Stimulated activated CD4-positive, alpha-beta T cell treated with anti-CD3 and anti-CD28 coated beads, Interleukin-1b, Interleukin-23, amount 100 ng/mL, for 24 hours (primary cell): ENCODE measurements around the gene BCL7A.
"Not testable (repeated sequence)": the region's sequence is repeated elsewhere in the genome, so short reads cannot be mapped to it uniquely, and the experiment has no call there.

Experiments used
- DNase-seq, 4 experiments: peaks; one replicate each; pipeline ENCODE4 v3.0.0-alpha.2; 2020; ENCODE audit warnings: low read depth in 4 of 4, low spot score in 1 of 4

Gene BCL7A

DNA sequence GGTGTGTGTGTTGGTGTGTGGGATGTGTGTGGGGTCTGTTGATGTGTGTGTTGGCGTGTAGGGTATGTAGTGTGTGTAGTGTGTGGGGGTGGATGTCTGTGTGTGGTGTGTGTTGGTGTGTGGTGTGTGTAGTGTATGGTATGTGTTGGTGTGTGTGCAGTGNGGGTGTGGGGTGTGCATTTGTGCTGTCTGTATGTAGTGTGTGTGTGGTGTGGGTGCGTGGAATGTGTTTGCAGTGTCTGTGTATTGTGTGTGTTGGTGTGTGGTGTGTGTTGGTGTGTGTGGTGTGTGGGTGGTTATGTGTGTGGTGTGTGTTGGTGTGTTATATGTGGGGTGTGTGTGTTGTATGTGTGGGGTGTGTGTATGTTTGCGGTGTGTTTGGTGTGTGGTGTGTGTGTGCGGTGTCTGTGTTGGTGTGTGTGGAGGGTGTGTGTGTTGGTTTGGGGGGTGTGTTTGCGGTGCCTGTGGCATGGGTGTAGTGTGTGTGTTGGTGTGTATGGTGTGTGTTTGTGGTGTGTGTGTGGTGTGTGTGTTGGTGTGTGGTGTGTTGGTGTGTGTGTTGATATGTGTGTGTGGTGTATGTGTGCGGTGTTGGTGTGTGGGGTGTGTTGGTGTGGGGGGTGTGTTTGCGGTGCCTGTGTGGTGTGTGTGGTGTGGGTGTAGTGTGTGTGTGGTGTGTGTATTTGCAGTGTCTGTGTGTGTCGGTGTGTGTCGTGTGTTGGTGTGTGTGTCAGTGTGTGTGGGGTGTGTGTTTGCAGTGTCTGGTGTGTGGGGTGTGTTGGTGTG lies 71.6 kb downstream of the BCL7A start:
- DNase-seq, result no peak

- DNase-seq, result no peak
These were observed 72.6 kb downstream of the BCL7A start for GRCh38 chr12:122094137-122094734.

DNA sequence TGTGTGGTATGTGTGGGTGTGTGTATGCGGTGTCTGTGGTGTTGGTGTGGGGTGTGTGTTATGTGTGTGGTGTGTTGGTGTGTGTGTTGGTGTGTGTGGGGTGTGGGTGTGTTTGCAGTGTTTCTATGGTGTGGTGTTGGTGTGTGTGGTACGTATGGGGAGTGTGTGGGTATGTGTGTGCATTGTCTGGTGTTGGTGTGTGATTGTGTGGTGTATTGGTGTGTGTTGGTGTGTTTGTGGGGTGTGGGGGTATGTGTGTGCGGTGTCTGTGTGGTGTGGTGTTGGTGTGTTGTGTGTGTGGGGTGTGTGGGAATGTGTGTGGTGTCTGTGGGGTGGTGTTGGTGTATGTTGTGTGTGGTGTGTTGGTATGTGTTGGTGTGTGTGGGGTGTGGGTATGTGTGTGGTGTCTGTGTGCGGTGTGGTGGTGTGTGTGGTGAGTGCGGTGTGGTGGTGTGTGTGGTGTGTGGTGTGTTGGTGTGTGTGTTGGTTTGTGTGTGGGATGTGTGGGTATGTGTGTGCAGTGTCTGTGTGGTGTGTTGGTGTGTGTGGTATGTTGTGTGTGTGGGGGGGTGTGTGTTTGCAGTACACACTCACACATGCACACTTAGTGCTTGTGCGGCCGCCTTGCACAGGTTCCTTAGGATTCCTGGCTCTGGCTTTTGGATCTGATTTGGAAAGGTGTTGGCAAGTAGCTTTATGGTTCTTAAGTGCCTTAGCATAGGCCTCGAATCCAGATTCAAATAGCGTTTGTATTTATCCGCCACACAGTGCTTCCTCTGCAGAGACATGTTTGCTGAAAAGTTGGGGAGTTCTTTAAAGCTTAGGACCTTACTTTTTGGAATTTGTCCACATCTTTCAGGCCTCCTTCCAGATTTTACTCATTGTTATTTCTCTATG lies 73.3 kb downstream of the BCL7A start:
- no peak for DNase-seq

- no peak for DNase-seq
These were observed 74.3 kb downstream of the BCL7A start for GRCh38 chr12:122096014-122096413.

DNA sequence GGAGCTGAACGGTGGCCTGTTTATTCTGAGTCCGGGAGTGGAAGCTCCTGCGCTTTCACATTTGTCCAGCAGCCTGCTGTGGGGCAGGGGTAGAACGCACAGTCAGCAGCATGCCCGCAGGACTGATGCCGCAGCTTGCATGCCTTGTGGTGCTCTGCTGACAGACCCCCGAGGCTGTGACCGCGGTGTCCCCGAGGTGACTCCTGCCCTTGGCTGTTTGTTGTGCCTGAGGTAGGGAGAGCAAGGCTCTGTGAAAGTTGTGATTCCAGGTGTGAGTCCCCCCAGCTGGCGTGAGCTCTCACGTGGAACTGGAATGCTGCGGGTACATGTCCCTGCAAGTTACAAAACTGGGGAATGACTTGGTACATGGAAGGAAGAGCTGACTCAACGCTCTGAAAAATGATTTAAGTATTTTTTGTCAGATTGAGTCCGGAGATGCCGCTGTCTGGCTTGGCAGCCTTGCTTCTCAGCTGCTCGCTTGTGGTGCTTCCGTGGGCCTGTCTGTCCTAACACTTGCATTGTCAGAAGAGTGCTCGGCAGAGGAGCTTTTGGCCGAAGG lies 75.0 kb downstream of the BCL7A start:
- DNase-seq, result no peak

DNA sequence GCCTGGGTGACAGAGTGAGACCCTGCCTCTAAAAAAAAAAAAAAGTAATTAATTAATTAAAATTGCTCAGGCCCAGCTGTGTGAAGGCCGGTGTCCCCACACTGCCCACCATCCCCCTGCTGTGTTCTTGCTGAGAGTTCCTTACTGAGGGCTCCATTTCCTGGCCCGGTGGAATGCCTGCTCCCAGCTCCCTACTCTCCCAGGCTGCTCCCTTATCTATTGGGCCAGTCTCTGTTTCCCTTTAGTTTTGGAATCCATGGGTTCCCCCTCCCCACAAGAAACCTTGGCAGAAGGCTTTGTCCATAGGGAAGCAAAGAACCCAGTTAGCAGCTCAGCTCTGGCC lies 75.9 kb downstream of the BCL7A start:
- no peak for DNase-seq

GRCh38 chr12:122097927-122098756 lies 76.5 kb downstream of the BCL7A start:
- no peak for DNase-seq

DNA sequence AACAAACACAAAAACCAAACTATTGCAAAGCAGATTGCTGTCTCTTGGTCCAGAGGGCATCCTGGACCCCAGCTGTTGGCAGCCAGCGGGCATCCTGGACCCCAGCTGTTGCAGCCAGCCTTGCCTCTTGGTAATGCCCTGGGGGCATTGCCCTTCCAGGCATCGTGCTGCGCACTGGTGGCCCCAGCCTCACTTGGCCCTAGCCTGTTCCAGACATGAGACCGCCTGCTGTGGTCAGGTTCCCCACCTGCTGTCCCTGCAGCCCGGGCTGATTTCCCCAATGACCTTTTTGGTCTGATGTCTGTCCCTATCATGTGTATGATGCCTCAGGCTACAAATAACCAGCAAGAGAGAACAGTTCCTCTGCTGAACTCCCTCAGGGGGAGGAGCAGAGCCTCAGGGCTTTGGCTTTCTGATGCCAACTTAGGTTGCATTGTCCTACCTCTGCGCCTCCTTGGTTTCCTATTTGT lies 77.6 kb downstream of the BCL7A start:
- DNase-seq, result no peak

DNA sequence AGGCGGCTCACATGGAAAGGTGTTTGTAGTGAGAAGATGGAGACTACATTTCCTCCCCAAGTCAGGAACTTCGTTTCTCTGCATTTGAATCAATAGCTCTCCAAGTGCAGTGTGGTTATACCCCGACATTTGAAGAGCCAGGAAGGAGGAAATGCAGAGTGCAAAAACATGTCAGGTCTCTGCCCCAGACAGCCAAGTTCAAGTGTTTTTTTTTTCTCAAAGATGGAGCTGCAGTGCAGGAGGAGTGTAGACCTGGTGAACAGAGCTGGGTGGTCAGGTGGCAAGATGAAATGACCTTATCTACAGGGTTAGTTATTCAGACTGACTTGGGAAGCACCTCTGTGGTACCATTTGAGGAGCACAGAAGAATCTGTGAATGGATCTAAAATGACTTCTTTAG lies 78.2 kb downstream of the BCL7A start:
- no peak for DNase-seq

- DNase-seq, result no peak
These were observed 78.9 kb downstream of the BCL7A start for GRCh38 chr12:122100568-122100967.

- DNase-seq, result no peak
These were observed 80.6 kb downstream of the BCL7A start for GRCh38 chr12:122102331-122102730.

GRCh38 chr12:122104844-122105243 lies 83.2 kb downstream of the BCL7A start:
- no peak for DNase-seq

DNA sequence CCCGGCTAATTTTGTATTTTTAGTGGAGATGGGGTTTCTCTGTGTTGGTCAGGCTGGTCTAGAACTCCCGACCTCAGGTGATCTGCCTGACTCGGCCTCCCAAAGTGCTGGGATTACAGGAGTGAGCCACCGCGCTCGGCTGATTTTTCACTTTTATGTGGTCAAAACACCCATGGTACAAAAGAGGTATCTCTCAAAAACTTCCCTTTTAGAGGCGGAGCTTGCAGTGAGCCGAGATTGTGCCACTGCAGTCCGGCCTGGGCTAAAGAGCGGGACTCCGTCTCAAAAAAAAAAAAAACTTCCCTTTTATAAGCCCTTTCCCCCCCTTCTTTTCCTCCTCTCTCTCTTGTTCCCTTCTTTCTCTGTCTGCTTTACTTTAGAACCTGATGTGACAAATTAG lies 83.8 kb downstream of the BCL7A start:
- not testable (repeated sequence) for DNase-seq

DNA sequence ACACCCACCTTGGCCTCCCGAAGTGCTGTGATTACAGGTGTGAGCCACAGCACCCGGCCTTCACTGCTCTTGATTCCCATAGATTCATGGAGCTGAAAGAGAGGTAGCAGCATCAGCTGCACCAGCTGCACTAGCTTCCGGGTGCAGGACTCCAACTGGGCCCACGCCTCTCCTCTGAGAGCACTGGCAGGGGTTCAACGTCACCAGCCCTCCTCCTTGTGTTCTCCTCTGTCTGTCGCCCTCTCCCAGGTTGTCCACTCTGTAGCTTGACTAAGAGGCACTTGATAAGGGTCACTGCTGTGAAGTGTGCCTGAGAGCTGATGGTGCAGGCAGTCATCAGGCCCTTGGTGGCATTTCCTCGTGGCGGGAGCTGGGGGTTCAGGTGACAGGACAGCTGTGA lies 85.2 kb downstream of the BCL7A start:
- DNase-seq, result no peak

- no peak for DNase-seq
These were observed 85.6 kb downstream of the BCL7A start for GRCh38 chr12:122107261-122107660.

- DNase-seq, result no peak
These were observed 89.5 kb downstream of the BCL7A start for GRCh38 chr12:122111089-122111641.
